A549 (cell line): Measurements from ENCODE around the gene UTRN. TPM values are rescaled to one million over a fixed set of nuclear protein-coding genes. Genes with fewer than 3 reads are reported as not detected.

Experiments
- ATAC-seq, 2 experiments: fragments of 200-7000 bp in 1 of 2; fragments of >200 bp in 1 of 2; cut with Nextera tagmentation in 1 of 2; cut with Tn5 transposase in 1 of 2; 3 replicates each; pipeline versions ENCODE4 v1.8.0 to v1.9.1; 2018 to 2020; ENCODE audit warnings: mild to moderate bottlenecking in 1 of 2, moderate library complexity in 1 of 2
- CTCF ChIA-PET: fragments of 300-600 bp; sonication (Branson Sonifier 250); formaldehyde crosslinking; extraction: SDS; loops from one replicate; lab custom pipeline; 2021; ENCODE audit warnings: antibody characterized with exemption, inconsistent platforms; lab: Yijun Ruan, JAX
- POLR2A ChIA-PET: fragments of 350-600 bp; formaldehyde crosslinking; extraction: SDS; loops from one replicate; lab custom pipeline; 2021; ENCODE audit warnings: antibody characterized with exemption, inconsistent platforms; lab: Yijun Ruan, JAX
- DNase-seq, 2 experiments: peaks; one replicate each; pipeline versions ENCODE4 v3.0.0 to v3.0.0-alpha.2; 2011 to 2016; ENCODE audit warnings: low read depth in 1 of 2, low spot score in 1 of 2
- FAIRE-seq: peaks from 2 replicates; lab custom pipeline; 2011; peaks lifted over from hg19 to GRCh38; lab: Jason Lieb, UNC
- H3K27ac ChIP-seq, 2 experiments: fragments of >200 bp; sonication (Bioruptor Twin); formaldehyde crosslinking; 3 replicates each; pipeline ENCODE4 v1.5.1; 2016 to 2017
- H3K4me1 ChIP-seq: fragments of >200 bp; sonication (Bioruptor Twin); formaldehyde crosslinking; 3 replicates; pipeline ENCODE4 v1.6.1; 2016
- H3K4me2 ChIP-seq: fragments of >200 bp; sonication (Bioruptor Twin); formaldehyde crosslinking; 3 replicates; pipeline ENCODE4 v1.6.1; 2016
- H3K4me3 ChIP-seq: fragments of >200 bp; sonication (Bioruptor Twin); formaldehyde crosslinking; 3 replicates; pipeline ENCODE4 v1.5.1; 2016
- H3K9me3 ChIP-seq: fragments of >200 bp; sonication (Bioruptor Twin); formaldehyde crosslinking; 3 replicates; pipeline ENCODE4 v1.6.1; 2016
- CBX2 ChIP-seq: fragments of 200-600 bp; sonication (generic); IDR thresholded peaks from 2 replicates; pipeline ENCODE4 v1.6.1; 2016; ENCODE audit warnings: low read depth, mild to moderate bottlenecking, borderline replicate concordance
- CBX8 ChIP-seq: fragments of 200-600 bp; sonication (generic); IDR thresholded peaks from 2 replicates; pipeline ENCODE4 v1.6.1; 2016
- CEBPB ChIP-seq, 2 experiments: fragments of >200 bp in 1 of 2; sonication (Bioruptor Twin) in 1 of 2; formaldehyde crosslinking in 1 of 2; IDR thresholded peaks; 2 replicates each; pipeline ENCODE4 v1.6.1; 2012 to 2016
- E2F6 ChIP-seq: IDR thresholded peaks from 2 replicates; pipeline ENCODE4 v1.6.1; 2012; ENCODE audit warnings: low read depth, borderline replicate concordance
- EHF ChIP-seq: fragments of 250-450 bp; sonication (Bioruptor Pico); IDR thresholded peaks from 2 replicates; pipeline ENCODE4 v1.5.0; 2020; ENCODE audit warnings: mild to moderate bottlenecking
- EHMT2 ChIP-seq: fragments of 200-600 bp; sonication (generic); IDR thresholded peaks from 2 replicates; pipeline ENCODE4 v1.6.1; 2016; ENCODE audit warnings: antibody characterized with exemption, low read depth, mild to moderate bottlenecking, moderate library complexity
- FOXS1 ChIP-seq: fragments of 250-450 bp; sonication (Bioruptor Pico); IDR thresholded peaks from 2 replicates; pipeline ENCODE4 v1.5.0; 2020; ENCODE audit warnings: mild to moderate bottlenecking, moderate library complexity
- GATA3 ChIP-seq: IDR thresholded peaks from 2 replicates; pipeline ENCODE4 v1.6.1; 2012; ENCODE audit warnings: borderline replicate concordance
- HES2 ChIP-seq: fragments of >200 bp; sonication (Bioruptor Twin); formaldehyde crosslinking; IDR thresholded peaks from 2 replicates; pipeline ENCODE4 v1.6.1; 2016
- HMGXB4 ChIP-seq: fragments of 250-450 bp; sonication (Bioruptor Pico); IDR thresholded peaks from 2 replicates; pipeline ENCODE4 v1.5.0; 2021; ENCODE audit warnings: mild to moderate bottlenecking, moderate library complexity, borderline replicate concordance
- JUN ChIP-seq, 2 experiments: fragments of >200 bp; sonication (Bioruptor Twin); formaldehyde crosslinking; IDR thresholded peaks; 2 replicates in 1 of 2; 3 replicates in 1 of 2; pipeline ENCODE4 v1.6.1; 2016 to 2017
- MAZ ChIP-seq: fragments of 150-350 bp; IDR thresholded peaks from 2 replicates; pipeline ENCODE4 v1.6.1; 2014; ENCODE audit warnings: antibody characterized with exemption, low read depth, low read length, borderline replicate concordance
- NPAS2 ChIP-seq: fragments of 250-450 bp; sonication (Bioruptor Pico); IDR thresholded peaks from 2 replicates; pipeline ENCODE4 v1.8.0; 2022; ENCODE audit warnings: mild to moderate bottlenecking, moderate library complexity, borderline replicate concordance
- PHF8 ChIP-seq: fragments of 200-600 bp; sonication (generic); IDR thresholded peaks from 2 replicates; pipeline ENCODE4 v1.6.1; 2016; ENCODE audit warnings: low read depth, mild to moderate bottlenecking, antibody characterized with exemption, moderate library complexity, borderline replicate concordance
- RFX5 ChIP-seq: fragments of 450-650 bp; IDR thresholded peaks from 2 replicates; pipeline ENCODE4 v1.7.1; 2014; ENCODE audit warnings: antibody characterized with exemption, mild to moderate bottlenecking, moderate library complexity
- RNF2 ChIP-seq: fragments of 200-600 bp; sonication (generic); IDR thresholded peaks from 2 replicates; pipeline ENCODE4 v1.6.1; 2016; ENCODE audit warnings: low read depth, mild to moderate bottlenecking, antibody characterized with exemption, moderate library complexity, borderline replicate concordance
- SMC3 ChIP-seq: fragments of >200 bp; sonication (Bioruptor Twin); formaldehyde crosslinking; IDR thresholded peaks from 3 replicates; pipeline ENCODE4 v1.6.1; 2018; ENCODE audit warnings: inconsistent platforms
- TFCP2L1 ChIP-seq: fragments of 250-450 bp; sonication (Bioruptor Pico); IDR thresholded peaks from 2 replicates; pipeline ENCODE4 v1.5.0; 2021; ENCODE audit warnings: mild to moderate bottlenecking
- ZNF302 ChIP-seq: fragments of 250-450 bp; sonication (Bioruptor Pico); IDR thresholded peaks from 2 replicates; pipeline ENCODE4 v1.9.0; 2021; ENCODE audit warnings: inconsistent platforms, mild to moderate bottlenecking, moderate library complexity
- WGBS: methylation state at CpG from one replicate; pipeline ENCODE4 v1.1.6; 2017; ENCODE audit errors: missing lambda C conversion rate; 5-methylcytosine and 5-hydroxymethylcytosine counted together
- polyA plus RNA-seq, 4 experiments: library from polyadenylated mRNA; depleted of rRNA in 3 of 4; stranded (reverse); fragments of >200 nt; fragmentation: RNase III in 1 of 4; extraction: RNeasy Plus Mini Kit Qiagen cat#74134 plus additional on column Dnase treatment in 1 of 4; gene quantifications; 2 replicates in 3 of 4; 3 replicates in 1 of 4; pipeline ENCODE4 v1.2.3, GENCODE V29; 2011 to 2017
- TF ChIP-seq, protein P1 (sequence below): fragments of 450-650 bp; IDR thresholded peaks from 2 replicates; pipeline ENCODE4 v1.6.1; 2014; ENCODE audit warnings: antibody characterized with exemption
- TF ChIP-seq, protein P2 (sequence below): IDR thresholded peaks from 2 replicates; pipeline ENCODE4 v1.6.1; 2012
- TF ChIP-seq, protein P3 (sequence below): IDR thresholded peaks from 2 replicates; pipeline ENCODE4 v1.6.1; 2012

UTRN gene
- polyA plus RNA-seq, 2 of the 4 experiments (the other 2 are of a cell fraction): 10.6 to 20.8 TPM

DNA sequence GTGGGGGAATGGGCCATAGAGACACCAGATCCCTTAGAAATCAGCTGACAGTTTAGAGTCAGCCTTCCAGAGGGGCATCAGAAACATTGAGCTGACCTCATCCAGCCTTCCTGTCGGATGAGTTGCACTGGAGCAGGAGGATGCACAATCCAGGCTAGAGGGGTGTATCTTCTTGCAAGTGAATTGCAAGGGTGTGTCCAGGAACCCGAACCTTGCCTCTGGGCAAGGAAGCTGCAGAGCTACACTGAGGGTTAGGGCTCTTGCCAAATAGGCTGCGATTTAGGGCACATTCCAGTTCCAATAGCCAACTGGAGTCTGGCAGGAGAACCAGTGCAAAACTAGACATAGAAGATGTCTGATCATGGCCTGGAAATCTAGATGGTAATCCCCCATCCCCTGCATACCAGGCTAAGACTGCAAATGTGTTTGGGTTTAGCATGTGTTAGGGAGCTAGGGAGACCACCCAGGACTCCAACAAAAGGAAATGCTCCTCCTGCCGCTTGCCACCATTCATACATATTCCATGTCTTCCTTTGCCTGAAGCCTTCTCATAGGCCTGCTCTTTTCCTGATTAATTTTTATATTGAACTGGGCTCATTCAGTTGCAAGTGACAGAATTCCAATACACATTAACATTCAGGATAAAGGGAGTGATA, 6.3 kb upstream of the UTRN start (continued):
- TF ChIP-seq, protein P1, sequence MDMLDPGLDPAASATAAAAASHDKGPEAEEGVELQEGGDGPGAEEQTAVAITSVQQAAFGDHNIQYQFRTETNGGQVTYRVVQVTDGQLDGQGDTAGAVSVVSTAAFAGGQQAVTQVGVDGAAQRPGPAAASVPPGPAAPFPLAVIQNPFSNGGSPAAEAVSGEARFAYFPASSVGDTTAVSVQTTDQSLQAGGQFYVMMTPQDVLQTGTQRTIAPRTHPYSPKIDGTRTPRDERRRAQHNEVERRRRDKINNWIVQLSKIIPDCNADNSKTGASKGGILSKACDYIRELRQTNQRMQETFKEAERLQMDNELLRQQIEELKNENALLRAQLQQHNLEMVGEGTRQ: no peak
- TF ChIP-seq TFCP2L1 (CRISPR knock-in tag) (no peak), MAZ (no peak)

- POLR2A ChIA-PET: no interaction called here
- TF ChIP-seq NPAS2 (CRISPR knock-in tag) (no peak), FOXS1 (CRISPR knock-in tag) (no peak), GATA3 (no peak), MAZ (no peak), EHMT2 (no peak), PHF8 (no peak), HMGXB4 (CRISPR knock-in tag) (no peak), ZNF302 (no peak), EHF (CRISPR knock-in tag) (no peak), CBX2 (no peak), E2F6 (no peak), JUN (IDR thresholded peaks at IDR 0.05) (no peak), SMC3 (no peak), CEBPB (IDR thresholded peaks at IDR 0.05) (no peak), HES2 (no peak), RFX5 (no peak), RNF2 (no peak), CBX8 (no peak)
- TF ChIP-seq, protein P2, sequence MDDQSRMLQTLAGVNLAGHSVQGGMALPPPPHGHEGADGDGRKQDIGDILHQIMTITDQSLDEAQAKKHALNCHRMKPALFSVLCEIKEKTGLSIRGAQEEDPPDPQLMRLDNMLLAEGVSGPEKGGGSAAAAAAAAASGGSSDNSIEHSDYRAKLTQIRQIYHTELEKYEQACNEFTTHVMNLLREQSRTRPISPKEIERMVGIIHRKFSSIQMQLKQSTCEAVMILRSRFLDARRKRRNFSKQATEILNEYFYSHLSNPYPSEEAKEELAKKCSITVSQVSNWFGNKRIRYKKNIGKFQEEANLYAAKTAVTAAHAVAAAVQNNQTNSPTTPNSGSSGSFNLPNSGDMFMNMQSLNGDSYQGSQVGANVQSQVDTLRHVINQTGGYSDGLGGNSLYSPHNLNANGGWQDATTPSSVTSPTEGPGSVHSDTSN: no peak
- TF ChIP-seq, protein P3, sequence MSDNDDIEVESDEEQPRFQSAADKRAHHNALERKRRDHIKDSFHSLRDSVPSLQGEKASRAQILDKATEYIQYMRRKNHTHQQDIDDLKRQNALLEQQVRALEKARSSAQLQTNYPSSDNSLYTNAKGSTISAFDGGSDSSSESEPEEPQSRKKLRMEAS: no peak
- Histone ChIP-seq H3K9me3 (no peaks in the 10 kb centered on the region), H3K4me2 (no peak overlapping the region), H3K4me1 (peaks cover 13% of the 10 kb centered on the region; the same call in 2 of the 3 replicates), H3K27ac (no peak overlapping the region), H3K4me3 (no peak overlapping the region)
- 93% methylated on average over 2 of the region's 2 CpGs for WGBS
- ATAC-seq: no peak
- no peak for DNase-seq
- CTCF ChIA-PET: interaction anchor here (1.3 kb wide), 1 partner anchor 202 kb away, joined by 3 read pairs; no protein-coding TSS in a partner anchor
- FAIRE-seq: no peak
Measured at GRCh38 chr6:144279484-144280150, 5.5 kb upstream of the UTRN start.
